Subcutaneous adipose tissue (tissue), 4 donors: ENCODE results near the gene KRT78. TPM values are rescaled to one million over a fixed set of nuclear protein-coding genes. Genes with fewer than 3 reads are reported as not detected.

Experiments used
- total RNA-seq, 4 donors: library from RNA; depleted of rRNA; stranded (reverse); fragments of >200 nt; gene quantifications; one replicate each; pipeline ENCODE4 v1.1.0, GENCODE V29; 2016
- TF ChIP-seq, protein P1 (sequence below): fragments of 450-650 bp; IDR thresholded peaks from one replicate; pipeline ENCODE4 v1.5.1; 2016; ENCODE audit warnings: low read depth, mild to moderate bottlenecking, control low read depth, antibody characterized with exemption, moderate library complexity

The KRT78 gene
- total RNA-seq, 4 donors from 2014 or later = not detected

DNA sequence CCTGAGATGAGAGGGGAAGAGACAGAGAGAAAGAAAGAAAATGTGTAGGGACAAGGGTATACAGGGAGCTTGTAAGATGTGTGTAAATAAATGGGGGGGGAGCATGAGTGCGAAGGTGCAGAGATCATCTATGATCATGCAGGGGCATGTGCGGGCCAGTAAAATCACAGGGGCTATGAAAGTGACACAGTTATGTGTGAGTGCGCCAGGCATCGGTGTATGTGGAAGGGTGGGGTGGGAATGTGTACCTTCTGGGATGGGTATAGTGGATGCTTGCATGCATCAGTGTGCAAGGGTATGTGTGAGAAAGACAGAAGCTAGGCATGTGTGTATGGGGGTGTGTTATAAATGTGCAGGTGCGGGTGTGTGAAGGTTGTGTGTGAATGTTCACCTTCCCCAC, 18.4 kb upstream of the KRT78 start:
- TF ChIP-seq, protein P1, sequence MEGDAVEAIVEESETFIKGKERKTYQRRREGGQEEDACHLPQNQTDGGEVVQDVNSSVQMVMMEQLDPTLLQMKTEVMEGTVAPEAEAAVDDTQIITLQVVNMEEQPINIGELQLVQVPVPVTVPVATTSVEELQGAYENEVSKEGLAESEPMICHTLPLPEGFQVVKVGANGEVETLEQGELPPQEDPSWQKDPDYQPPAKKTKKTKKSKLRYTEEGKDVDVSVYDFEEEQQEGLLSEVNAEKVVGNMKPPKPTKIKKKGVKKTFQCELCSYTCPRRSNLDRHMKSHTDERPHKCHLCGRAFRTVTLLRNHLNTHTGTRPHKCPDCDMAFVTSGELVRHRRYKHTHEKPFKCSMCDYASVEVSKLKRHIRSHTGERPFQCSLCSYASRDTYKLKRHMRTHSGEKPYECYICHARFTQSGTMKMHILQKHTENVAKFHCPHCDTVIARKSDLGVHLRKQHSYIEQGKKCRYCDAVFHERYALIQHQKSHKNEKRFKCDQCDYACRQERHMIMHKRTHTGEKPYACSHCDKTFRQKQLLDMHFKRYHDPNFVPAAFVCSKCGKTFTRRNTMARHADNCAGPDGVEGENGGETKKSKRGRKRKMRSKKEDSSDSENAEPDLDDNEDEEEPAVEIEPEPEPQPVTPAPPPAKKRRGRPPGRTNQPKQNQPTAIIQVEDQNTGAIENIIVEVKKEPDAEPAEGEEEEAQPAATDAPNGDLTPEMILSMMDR = no peak

DNA sequence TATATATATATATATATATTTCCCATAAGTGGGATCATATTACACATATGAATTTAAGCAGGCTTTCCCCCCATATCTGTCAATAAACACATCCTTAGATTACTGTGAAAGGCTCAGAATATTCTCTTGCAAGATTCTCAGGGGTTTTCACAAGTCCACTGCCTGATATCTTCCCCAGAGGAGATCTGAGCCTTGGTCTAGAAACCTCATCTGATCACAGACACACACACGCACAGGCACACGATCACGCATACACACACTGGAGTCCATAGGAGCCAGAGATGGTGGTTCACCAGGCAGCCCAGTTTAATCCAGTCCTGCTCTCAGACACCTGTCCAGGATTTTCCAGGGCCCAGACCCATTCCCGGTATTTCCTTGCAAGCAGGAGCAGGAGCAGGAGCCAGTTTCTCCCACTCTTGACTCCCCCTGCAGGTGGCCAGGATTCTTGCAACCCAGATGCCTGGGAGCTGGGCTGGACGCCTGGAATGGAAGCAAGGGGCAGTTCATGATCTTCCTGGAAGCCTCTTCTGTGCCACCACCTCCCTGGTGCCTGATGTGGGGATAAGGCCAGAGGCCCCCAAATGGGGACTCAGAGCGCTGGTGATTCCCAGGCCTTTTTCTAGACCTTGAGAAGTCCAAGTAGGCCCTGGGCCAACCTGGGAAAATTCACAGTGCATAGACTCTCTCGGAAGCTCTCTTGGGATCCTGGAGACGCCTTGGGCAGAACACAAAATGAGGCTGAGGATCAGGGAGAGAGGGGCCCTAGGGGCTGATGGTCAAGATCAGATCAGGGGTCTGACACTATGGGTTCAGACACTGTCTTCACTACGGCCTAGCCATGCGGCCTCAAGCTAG, 16.5 kb upstream of the KRT78 start:
- TF ChIP-seq, protein P1 = no peak

DNA sequence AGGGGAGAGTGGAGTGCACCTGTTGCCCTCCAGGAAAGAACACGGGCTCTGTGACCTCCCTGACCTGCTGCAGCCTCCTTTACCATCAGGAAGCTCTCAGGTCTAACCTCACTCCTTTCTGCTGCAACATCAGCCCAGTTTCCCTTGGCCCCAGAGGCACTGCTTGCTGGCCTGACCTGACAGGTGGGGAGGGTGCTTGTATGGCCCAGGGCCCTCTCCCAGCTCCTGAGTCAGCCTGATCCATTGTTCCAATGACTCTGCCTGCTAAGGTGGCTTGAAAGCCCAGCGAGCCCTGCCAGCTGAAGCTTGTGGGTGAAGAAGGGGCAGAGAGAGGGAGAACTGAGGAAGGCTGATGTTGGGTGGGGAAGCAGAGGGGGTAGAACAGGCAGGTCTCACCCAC, 13.2 kb upstream of the KRT78 start:
- TF ChIP-seq, protein P1 = no peak

DNA sequence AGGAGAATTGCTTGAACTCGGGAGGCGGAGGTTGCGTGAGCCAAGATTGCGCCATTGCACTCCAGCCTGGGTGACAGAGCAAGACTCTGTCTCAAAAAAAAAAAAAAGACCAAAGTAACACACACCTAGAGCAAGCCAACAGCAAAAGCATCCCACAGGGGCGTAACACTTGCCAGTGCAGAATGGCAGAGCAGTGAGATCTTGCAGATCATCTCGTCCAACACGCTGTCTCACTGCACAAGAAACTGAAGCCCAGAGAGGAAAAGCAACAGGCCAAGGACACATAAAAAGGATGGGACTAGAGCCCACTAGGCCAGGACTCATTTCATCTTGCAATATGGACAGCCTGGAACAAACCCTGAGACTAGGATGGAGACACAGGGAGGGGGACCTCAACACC, 12.7 kb upstream of the KRT78 start:
- TF ChIP-seq, protein P1 = no peak

DNA sequence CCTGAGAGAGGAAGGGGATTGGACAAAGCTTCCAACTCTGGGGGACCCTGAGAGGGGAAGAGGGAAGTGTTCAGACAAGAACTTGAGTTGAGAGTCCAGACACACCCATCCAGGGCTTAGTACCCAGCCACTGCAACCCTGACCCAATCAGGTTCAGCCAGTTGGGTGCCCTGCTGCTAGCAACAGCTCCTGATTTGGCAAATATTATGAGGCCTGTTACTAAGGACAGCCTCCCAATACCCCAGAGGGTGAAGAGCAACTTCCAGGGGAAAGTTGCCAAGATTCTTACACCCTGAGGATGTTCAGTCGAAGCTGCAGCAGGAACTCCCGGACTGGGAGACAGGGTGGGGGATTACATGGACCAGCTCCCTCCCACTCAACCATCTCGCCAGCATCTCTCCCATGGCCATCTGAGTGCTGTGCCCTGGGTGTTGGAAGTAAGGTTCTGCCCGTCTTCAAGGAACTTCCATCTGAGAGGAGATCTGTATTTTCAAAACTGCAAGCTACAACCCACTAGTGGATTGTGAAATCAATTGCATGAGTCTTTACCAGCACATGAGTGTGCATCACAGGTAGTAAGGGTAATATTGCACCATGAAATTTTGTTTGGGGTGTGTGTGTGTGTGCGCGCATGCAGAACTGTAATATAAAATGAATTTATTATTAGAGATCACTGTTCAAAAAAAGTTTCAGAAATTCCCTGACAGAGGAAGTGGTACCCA, 11.5 kb upstream of the KRT78 start:
- TF ChIP-seq, protein P1 = no peak

DNA sequence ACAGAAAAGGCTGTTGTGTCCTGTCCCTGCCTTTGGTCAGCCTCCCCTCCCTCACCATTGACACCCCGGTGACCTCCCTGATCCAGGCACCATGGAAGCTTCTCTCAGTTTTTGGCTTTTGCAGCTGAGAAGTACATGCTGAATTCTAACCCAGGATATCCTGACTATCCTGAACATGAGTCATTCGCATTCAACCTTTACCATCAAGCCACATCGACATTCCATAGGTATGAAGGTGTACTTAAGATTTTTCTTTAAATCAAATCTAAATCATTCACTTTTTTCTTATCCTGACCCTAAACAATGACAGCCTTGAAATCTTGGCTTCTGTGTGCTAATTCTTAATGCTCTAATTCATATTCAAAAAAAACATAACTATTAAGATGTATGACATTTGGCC, 8.7 kb upstream of the KRT78 start:
- TF ChIP-seq, protein P1 = no peak

DNA sequence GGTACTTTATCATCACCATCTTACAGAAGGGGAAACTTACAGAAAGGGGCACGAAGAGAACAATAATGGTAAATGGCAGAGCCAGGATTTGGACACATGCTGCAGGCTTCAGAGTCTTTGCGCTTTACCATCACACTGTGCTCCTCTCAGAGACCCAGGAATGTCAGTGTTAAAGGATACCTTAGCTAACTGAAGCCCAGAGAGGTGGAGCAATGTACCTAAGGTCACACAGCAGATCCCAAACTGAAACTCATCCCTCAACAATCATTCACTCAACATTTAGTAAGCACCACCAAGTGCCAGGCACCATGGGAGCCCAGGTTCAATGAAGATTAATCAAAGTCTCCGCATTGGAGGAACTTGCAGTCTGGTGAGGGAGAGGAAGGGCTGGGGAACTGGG, 8.0 kb upstream of the KRT78 start:
- TF ChIP-seq, protein P1 = no peak
